ENCODE measurements around the gene SMG5. TPM values are rescaled to one million over a fixed set of nuclear protein-coding genes. Genes with fewer than 3 reads are reported as not detected.

SMG5 gene
- total RNA-seq, 4 donors from 2014 or later: 33.6 to 60.9 (median 48.3) TPM

DNA sequence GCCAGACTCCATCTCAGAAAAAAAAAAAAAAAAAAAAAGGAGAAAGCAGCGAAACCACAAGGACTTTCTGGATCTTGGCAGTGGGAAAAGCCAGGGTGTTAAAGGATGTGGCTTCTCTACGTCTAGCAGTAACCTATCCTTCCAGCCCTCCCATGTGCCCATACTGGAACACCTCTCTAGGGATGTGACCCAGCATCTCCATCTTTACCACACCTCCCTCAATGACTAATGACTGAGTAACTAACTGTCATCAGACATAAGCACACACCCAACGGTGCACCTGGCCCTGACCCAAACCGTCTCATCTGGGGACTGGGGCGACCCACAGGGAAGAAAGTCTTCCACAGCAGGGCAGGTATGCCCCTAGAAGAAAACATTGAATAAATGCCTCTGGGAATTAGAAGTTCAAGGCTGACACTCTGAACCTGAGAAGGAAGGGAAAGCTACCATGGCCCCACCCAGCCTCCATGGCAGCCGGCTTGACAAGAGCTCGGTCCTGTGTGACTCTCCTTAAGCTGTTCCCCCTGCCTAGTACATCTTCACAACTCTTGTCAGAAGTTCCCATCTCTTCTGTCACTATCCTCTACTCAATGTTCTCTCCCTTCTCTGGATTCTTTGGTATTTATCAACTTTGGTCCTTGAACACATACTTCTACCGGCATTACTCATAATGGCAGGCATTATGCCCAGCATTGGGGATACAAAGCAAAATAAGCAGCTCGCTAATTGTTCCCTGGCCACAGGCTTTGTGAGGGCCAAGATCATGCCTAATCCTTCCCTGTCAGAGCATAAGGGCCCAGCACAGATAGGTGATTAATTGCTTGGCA is 20.0 kb downstream of the SMG5 start:
- intact Hi-C loops (cut with DNase I): no loop called here
- Histone ChIP-seq H3K27me3 (no peaks in the 10 kb centered on the region), H3K36me3 (peaks cover 69 to 100% (median 90%) of the 10 kb centered on the region in 3 donors), H3K4me3 (no peak overlapping the region), H3K9me3 (no peaks in the 10 kb centered on the region), H3K4me1 (peaks cover 4 to 30% (median 10%) of the 10 kb centered on the region in 3 donors), H3K27ac (peak overlapping the region; percentile 50 to 84 (median 66))
- TF ChIP-seq, protein P1, sequence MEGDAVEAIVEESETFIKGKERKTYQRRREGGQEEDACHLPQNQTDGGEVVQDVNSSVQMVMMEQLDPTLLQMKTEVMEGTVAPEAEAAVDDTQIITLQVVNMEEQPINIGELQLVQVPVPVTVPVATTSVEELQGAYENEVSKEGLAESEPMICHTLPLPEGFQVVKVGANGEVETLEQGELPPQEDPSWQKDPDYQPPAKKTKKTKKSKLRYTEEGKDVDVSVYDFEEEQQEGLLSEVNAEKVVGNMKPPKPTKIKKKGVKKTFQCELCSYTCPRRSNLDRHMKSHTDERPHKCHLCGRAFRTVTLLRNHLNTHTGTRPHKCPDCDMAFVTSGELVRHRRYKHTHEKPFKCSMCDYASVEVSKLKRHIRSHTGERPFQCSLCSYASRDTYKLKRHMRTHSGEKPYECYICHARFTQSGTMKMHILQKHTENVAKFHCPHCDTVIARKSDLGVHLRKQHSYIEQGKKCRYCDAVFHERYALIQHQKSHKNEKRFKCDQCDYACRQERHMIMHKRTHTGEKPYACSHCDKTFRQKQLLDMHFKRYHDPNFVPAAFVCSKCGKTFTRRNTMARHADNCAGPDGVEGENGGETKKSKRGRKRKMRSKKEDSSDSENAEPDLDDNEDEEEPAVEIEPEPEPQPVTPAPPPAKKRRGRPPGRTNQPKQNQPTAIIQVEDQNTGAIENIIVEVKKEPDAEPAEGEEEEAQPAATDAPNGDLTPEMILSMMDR (IDR thresholded peaks at IDR 0.05): no peak
- TF ChIP-seq POLR2A (IDR thresholded peaks at IDR 0.05): no peak
- no peak for DNase-seq
- WGBS, 2 donors: 26 to 53% methylated on average over 7 to 9 of the region's 9 CpGs

DNA sequence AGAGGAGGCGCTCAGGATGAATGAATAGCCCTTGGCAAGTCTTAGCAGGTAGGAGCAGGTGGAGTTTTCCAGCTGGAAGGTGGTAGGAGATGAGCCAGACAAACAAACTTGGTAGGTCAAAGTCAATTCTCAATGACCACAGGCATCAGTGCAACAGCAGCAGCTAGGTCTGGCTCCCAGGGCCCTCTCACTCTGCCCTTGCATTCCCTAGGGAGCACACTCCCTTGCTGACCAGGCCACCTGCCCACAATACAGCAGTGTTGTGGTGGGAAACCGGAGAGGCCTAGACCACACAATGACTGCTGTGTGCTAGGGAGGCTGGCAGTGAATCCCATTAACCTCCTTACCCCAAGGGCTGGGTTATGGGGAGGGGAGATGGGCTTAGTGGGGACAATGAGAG is 21.7 kb downstream of the SMG5 start:
- Histone ChIP-seq H3K36me3 (peaks cover 53 to 100% (median 83%) of the 10 kb centered on the region in 3 donors), H3K27ac (no peak overlapping the region), H3K9me3 (no peaks in the 10 kb centered on the region), H3K4me3 (no peak overlapping the region), H3K4me1 (peaks cover 4 to 30% (median 10%) of the 10 kb centered on the region in 3 donors), H3K27me3 (no peaks in the 10 kb centered on the region)
- intact Hi-C loops (cut with DNase I): no loop called here
- DNase-seq: no peak
- 59 to 75% methylated on average over 1 of the region's 2 CpGs for WGBS, 2 donors
- TF ChIP-seq POLR2A (IDR thresholded peaks at IDR 0.05): no peak
- TF ChIP-seq, protein P1 (IDR thresholded peaks at IDR 0.05): no peak

DNA sequence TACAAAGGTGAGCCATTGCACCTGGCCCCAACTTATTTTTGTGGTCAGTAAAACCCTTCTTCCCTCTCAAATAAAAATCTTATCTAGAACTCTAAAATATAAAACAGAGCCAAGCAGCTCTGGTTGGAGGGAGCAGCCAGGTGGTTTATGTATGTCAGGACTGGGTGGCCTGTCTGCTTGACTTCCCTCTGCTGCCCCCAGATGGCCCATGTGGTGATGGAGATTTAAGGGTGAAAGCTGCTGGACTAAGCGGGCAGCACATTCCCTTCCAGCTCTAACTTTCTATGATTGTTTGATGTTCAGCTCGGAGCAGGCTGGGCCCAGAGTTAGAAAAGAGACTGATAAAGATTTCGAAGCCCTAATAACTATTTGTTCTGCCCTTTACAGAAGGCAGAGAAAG is 22.8 kb downstream of the SMG5 start:
- no peak for DNase-seq
- H3K9me3 ChIP-seq: no peaks in the 10 kb centered on the region
- no peak overlapping the region for H3K4me3 ChIP-seq
- peaks cover 4 to 30% (median 10%) of the 10 kb centered on the region in 3 donors for H3K4me1 ChIP-seq
- no peak for TF ChIP-seq POLR2A (IDR thresholded peaks at IDR 0.05)
- TF ChIP-seq, protein P1 (IDR thresholded peaks at IDR 0.05): no peak
- H3K27ac ChIP-seq: no peak overlapping the region
- 73 to 83% methylated on average over 2 to 3 of the region's 3 CpGs for WGBS, 2 donors
- H3K36me3 ChIP-seq: peaks cover 46 to 100% (median 81%) of the 10 kb centered on the region in 3 donors
- no peaks in the 10 kb centered on the region for H3K27me3 ChIP-seq
- intact Hi-C loops (cut with DNase I): loop anchor here (10.0 kb wide), 1 partner anchor 55 kb away; no protein-coding TSS in a partner anchor

DNA sequence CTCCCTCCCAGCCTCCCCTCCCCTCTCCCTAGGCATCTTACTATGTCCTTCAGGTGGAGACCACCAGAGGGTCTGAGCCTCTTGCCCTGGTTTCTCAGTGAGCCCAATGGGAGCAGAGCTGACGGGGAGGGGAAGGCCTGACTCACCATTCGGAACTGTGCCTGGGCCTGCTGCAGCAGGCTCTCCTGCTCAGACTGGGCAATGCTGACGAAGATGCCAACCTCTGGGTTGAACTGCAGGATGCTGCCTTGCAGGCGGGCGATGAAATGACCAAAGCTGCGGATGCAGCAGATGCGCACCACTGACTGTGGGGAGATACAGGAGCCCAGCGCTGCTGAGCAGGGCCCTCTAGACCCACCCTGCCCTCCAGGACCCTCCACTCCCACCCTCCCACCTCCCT is 23.8 kb downstream of the SMG5 start:
- H3K36me3 ChIP-seq: peaks cover 50 to 100% (median 79%) of the 10 kb centered on the region in 3 donors
- no peak overlapping the region for H3K27ac ChIP-seq
- no peak for DNase-seq

More for the DNA sequence above, 23.8 kb downstream of the SMG5 start:
- Histone ChIP-seq H3K9me3 (no peaks in the 10 kb centered on the region), H3K4me1 (peaks cover 4 to 30% (median 10%) of the 10 kb centered on the region in 3 donors), H3K4me3 (no peak overlapping the region), H3K27me3 (no peaks in the 10 kb centered on the region)
- TF ChIP-seq POLR2A (IDR thresholded peaks at IDR 0.05): no peak
- TF ChIP-seq, protein P1 (IDR thresholded peaks at IDR 0.05): no peak
- intact Hi-C loops (cut with DNase I): loop anchor here (10.0 kb wide), 1 partner anchor 56 kb away; no protein-coding TSS in a partner anchor
- 52 to 60% methylated on average over 1 to 8 of the region's 8 CpGs for WGBS, 2 donors
